ENCODE data around the gene PUS1. TPM values are rescaled to one million over a fixed set of nuclear protein-coding genes. Genes with fewer than 3 reads are reported as not detected.

The PUS1 gene
- total and polyA plus RNA-seq, 8 donors, result 11.3 to 30.1 (median 16.8) TPM

DNA sequence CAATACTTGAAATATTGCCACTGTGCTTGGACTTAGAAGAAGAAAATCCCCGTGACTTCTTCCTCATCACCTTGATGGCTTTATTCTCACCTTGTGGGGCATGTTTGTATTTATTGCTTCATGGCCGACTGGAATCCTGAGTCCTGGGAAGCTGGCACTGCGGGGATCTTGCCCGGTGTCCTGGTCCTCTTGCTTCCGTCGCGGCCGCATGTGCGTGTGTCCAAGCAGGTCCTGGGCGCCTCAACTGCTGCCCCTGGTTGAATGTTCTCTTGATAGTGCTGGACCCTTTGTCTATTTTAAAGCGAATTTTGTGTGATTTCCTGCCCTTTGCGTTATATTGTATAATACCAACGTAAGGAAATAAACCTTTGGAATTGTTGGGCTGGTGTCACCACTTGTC is 6.3 kb upstream of the PUS1 start:
- intact Hi-C loops (cut with DNase I), result no loop called here
- no peak for DNase-seq
- Histone ChIP-seq H3K36me3 (peaks cover 0 to 48% of the 10 kb centered on the region in 2 donors), H3K4me1 (peaks cover 0 to 6% of the 10 kb centered on the region in 2 donors), H3K9me3 (no peaks in the 10 kb centered on the region), H3K4me3 (no peak overlapping the region), H3K27me3 (no peaks in the 10 kb centered on the region), H3K27ac (no peak overlapping the region)
- no peak for ATAC-seq
- TF ChIP-seq CTCF (IDR thresholded peaks at IDR 0.05), result no peak

DNA sequence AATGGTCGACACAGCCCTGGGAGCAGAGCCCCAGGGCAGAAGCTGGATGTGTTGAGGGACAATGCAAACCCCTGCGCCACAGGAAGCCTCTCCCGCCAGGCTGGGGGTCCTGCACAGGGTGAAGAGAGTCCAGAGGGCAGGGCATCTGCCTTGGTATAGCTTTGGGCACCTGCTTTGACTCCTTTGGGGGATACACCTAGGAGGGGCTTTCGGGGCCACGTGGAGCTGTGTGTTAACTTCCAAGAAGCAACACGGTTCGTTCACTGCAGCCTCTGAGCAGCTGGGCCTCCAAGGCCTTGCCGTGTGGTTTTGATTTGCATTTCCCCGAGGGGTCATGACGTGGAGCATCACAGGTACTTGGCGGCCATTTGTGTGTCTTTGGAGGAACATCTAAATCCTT is 5.8 kb upstream of the PUS1 start:
- no peak for TF ChIP-seq CTCF (IDR thresholded peaks at IDR 0.05)
- H3K36me3 ChIP-seq, result peaks cover 0 to 43% of the 10 kb centered on the region in 2 donors
- no peak overlapping the region for H3K4me3 ChIP-seq
- DNase-seq, result no peak
- no peak overlapping the region for H3K27ac ChIP-seq
- no peaks in the 10 kb centered on the region for H3K9me3 ChIP-seq
- no peak for ATAC-seq
- intact Hi-C loops (cut with DNase I), result no loop called here
- peaks cover 0 to 11% of the 10 kb centered on the region in 2 donors for H3K4me1 ChIP-seq
- no peaks in the 10 kb centered on the region for H3K27me3 ChIP-seq

DNA sequence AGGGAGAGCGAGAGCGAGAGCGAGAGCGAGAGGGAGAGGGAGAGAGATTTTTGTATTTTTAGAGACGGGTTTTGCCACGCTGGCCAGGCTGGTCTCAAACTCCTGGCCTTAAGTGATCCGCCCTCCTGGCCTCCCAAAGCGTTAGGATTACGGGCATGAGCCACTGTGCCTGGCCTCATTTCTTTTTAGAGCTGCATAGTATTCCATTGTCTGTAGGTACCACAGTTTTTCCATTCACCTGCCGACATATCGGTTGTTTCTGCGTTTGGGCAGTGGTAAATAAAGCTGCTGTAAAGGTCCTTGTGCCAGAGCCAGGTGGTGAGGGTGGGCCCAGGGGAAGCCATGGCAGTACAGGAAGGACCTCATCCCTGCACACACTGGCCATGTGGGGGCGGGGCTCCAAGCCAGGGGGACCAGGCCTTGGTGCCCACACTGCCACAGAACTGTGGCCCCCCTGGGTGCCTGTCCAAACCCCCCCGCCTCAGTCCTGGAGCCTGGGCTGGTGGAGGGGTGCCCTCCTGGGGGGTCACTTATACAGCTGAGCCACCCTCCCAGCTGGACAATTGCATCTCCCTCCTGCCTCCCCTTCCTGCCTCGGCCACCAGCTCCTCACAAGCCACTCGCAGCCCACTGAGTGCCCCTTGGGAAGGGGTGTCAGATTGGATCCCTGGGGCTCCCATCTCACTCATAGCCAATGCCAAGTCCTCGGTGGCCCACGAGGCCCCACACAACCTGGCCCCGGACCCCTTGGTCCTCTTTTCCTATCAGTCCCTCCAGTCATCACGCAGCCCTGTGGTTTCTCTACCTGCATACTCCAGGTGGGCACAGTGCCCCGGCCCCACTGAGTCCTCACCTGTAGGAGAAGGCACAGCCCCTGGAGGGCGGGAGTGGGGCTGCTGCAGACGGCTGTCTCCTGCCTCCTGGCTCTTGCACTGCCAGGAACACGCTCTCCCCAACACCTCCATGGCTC is 1.7 kb upstream of the PUS1 start:
- peaks cover 8 to 31% of the 10 kb centered on the region in 2 donors for H3K4me1 ChIP-seq
- DNase-seq (peak in 1 of 4 donors; percentile 68), ATAC-seq (no peak)
- peaks cover 0 to 11% of the 10 kb centered on the region in 2 donors for H3K36me3 ChIP-seq
- H3K4me3 ChIP-seq, result no peak overlapping the region
- no peak for TF ChIP-seq CTCF (IDR thresholded peaks at IDR 0.05)
- intact Hi-C loops (cut with DNase I), result no loop called here
- H3K9me3 ChIP-seq, result no peaks in the 10 kb centered on the region
- no peaks in the 10 kb centered on the region for H3K27me3 ChIP-seq
- no peak overlapping the region for H3K27ac ChIP-seq

GRCh38 chr12:131928080-131928710 is 881 bp upstream of the PUS1 start:
- DNase-seq, result peak in 1 of 4 donors; percentile 57
- Histone ChIP-seq H3K27me3 (no peaks in the 10 kb centered on the region), H3K9me3 (no peaks in the 10 kb centered on the region), H3K36me3 (peaks cover 0 to 14% of the 10 kb centered on the region in 2 donors), H3K4me3 (peak overlapping the region; percentile 64 to 83), H3K27ac (peak overlapping the region; percentile 75 to 80), H3K4me1 (peaks cover 8 to 31% of the 10 kb centered on the region in 2 donors)
- no peak for TF ChIP-seq CTCF (IDR thresholded peaks at IDR 0.05)
- intact Hi-C loops (cut with DNase I), result no loop called here
- peak; percentile 6 for ATAC-seq
